GM11168 (cell line): ENCODE results near the gene C3orf18.

ENCODE experiments used
- in situ Hi-C: fragments of 300-500 bp; cut with MboI; formaldehyde crosslinking; loops from one replicate; pipeline ENCODE4 v1.12.0; 2022; ENCODE audit warnings: low sequenced_read_pairs; ENCODE audit not compliant: unreplicated experiment

The C3orf18 gene

DNA sequence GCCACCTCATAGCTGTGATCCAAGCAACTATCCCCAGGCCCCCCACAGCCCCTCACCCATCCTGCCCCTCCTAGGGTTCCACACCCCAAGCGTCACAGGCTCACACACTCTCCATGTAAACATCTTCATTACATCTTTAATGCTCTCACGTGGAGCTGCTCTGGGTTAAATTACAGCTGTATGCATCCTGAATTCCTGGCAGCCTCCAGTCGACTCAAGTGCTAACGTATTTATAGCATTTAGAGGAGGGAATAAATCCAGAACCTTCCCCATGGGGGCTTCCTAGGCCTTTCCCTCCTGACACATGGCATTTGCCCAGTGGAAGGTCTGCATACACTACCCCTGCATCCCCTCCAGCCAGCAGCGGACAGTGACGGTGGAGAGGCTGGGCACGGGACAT, 9.6 kb downstream of the C3orf18 start:
- in situ Hi-C loops, result no loop called here

DNA sequence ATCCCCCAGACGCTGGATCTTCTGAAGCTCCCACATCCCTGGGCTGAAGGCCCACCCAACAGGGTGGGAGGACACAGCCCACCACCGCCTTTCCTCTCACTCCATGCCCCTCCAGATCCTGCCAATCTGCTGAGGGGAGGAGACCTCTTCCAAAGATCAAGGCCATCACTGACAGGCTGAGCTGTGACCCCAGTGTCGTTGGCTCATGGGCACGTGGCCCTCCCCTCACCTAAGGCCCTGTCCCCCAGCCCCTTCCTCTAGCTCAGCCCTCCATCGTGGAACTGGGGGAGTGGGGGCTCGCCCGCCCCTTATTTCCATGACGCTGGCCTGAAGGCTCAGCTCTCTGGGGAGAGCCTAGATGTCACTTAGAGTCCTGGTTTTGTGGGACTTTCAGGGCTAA, 10.4 kb downstream of the C3orf18 start:
- in situ Hi-C loops, result no loop called here

DNA sequence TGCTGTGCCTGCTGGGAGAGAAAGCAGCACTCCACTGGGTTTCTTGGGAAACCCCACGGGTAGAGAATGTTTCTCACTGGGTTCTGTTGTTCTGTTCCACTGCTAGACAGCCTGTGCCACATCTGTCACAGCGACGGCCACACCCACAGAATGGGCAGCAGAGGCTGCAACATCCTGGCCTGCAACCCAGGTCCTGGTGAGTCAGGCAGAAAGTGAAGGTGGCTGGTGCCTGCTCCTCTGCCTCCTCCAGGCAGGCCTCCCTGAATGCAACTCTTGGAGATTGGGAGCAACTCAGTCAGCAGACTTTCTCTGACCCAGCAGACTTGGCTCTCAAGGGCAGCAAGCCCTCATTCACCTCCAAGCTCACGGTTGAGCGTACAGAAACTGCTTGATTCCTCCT, 13.0 kb downstream of the C3orf18 start:
- in situ Hi-C loops, result no loop called here

DNA sequence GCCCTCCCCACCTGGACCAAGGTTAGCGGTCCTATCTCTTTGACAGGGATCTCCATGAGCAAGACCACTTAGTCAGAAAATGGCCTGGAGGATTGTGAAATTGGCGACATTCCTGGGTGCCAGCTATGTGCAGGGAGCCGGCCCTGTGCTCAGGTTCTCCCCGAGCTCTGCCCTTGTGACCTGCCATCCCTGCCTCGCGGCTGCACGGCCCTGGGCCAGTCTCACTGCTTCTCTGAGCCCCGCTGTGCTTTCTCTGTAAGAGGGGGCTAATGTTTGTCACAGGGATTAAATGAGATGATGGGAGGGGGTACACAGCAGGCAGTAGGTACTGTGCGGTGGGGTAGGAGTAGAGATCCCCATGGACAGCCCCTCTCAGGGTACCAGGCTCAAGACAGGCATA, 14.9 kb downstream of the C3orf18 start:
- in situ Hi-C loops, result no loop called here

DNA sequence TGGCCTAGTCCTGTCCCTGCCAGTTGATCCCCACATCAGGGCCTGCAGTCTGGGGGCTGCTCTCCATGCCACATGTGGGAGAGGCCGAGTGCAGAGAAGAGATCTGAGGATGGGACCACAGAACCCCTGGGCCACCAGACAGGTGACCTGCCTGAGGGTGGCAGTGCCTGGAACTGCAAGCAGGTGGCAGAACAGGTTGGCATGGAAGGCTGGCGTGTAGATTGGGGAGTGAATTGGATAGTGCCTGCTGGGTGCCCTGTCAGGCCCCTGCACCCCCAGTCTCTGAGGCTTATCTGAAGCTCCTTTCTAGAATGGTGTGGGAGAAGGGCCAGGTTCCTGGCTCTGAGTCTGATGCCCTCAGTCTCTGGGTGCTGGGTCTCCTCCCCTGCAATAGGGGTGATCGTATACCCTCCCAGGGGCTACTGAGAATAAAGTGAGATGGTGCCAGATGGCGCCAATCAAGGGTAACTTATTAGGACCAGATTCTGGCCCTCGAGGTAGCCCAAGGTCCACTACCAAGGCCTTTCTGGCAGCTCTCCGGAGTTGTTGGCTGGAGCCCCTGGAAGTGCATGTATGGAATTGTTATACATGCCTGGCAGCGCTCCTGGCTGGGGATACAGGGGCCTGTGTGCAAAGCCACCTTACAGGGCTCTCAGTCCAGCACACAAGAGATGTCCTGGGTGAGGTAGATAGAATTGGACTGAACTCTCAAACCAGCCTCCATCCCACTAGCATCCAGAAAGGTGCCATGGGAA, 15.7 kb downstream of the C3orf18 start:
- in situ Hi-C loops, result no loop called here

DNA sequence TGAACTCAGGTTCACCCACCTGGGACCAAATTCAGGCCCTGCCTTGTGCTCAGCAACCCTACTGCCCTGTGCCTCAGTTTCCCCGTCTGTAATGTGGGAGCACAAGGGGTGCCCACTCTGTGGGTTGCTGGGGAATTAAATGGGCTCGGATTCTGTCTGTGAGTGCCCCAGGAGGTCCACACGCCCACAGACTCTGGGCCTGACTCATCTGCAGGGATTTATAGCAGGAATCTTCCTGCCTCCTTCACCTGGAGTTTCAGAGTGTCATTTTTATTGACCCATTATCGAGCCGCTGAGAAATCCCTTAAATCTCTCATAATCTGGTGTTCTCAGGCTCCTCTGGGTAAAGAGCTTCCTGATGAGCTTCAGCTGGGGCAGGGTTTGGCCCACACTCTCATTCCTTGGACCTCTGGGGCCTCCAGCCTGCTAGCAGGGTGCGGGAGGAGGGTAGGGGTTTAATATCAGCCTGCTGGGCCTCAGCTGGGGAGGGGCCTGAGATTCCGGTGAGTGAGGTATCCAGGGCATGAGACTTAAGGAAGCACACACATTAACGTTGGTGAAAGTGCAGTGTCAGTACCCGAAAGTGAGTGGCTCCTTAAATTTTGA, 16.4 kb downstream of the C3orf18 start:
- in situ Hi-C loops, result no loop called here

DNA sequence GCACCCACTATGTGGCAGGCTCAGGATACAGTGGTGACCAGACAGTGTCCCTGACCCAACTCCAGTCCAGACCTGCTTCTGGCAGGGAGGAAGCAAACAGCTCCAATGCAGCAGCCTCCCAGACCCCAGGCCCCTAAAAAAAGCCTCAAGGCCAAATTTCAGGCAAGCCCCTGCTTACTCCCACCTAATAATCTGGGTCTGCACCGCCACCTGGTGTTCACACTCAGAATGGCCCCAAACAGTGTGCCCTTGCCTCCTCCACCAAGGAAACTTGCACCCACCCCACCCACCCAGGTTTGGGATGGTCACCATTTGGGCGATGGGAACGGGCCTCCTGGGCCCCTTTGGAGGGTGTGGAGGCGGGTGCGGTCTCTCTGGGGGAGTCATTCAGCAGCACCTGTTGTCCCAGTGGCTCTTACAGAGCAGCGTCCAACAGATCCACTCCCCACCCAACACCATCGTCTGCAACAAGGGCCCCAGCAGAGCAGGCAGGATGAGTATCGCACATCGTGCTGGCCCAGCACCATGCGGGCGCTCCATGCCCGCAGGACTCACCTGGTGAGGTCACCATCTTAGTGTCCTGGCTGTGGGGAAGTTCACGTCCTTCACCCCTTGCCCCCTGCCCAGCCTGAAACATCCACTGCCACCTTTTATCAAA, 17.3 kb downstream of the C3orf18 start:
- in situ Hi-C loops, result no loop called here

DNA sequence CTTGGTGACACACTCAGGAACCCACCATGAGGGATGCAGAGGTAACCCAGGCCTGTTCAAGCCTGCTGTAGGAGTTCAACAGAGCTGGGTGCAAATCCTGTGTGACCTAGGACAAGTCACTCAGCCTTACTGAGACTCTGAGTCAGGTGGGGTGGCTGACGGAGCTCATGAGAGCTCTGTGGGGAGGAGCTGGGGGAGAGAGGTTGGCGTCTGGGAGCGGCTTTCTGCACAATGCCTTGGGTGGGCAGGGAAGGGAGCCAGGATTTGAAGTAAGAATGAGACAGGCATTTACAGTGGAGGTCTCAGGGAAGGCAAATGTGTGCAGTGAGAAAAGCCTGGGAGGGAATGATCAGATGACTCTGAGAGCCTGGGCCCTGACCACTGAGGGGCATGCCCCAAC, 18.3 kb downstream of the C3orf18 start:
- in situ Hi-C loops, result no loop called here

DNA sequence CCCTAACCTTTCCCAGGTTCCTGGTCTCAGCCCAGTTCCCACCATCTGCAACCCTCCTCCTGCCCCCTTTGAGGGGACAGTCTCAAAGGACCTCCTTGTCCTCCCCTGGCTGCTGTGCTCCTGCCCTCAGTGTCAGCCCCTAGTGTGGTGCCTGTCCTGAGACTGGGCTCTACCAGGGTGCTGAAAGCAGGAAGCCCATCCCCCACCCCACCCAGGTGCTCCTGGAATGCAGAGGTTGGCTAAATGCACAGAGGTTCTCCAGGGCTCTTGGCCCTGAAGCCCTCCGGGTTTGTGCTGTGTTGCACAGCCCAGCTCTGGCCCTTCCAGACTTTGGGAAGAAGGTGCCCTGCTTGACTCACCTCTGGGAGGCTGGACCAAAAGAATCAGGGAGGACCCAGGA, 21.8 kb downstream of the C3orf18 start:
- in situ Hi-C loops, result no loop called here

DNA sequence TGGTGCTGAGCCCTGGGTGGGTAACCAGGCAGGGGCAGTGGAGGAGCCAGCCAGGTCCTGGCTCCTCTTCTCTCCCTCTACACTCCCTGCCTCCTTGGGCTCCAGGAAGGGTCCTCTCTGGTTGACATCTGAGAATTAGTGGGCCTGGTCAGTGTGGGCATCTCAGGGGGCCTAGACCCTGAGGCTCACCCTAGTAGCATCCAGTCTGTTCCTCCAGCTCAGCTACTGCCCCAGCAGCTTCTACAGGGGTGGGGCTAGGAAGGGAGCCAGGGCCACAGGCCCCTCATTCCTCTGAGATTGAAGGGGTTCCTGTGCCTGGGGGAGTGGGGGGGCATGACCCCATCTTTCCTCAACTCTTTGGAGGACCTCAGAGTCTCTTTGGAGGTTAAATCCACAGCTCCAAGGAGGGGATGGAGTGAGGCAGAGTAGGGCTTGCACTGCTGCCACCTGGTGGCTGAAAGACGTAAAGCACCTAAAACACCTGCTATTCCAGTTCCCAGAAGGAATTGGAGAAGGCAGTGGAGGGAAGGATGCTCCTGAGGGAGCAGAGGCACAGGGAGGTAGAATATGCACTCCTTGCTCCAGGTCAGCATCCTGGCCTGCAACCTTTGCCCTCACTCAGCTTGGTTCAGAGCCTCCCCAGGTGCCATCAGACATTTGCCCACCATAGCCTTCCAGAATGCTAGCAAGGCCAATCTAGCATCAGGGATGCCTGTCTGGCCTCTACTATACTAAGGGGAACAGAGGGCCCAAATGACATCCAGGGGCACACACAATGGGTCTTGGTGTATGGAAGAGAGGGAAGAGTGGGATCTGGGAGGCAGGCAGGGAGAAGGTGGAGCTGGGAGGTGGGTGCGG, 25.1 kb downstream of the C3orf18 start:
- in situ Hi-C loops, result no loop called here

DNA sequence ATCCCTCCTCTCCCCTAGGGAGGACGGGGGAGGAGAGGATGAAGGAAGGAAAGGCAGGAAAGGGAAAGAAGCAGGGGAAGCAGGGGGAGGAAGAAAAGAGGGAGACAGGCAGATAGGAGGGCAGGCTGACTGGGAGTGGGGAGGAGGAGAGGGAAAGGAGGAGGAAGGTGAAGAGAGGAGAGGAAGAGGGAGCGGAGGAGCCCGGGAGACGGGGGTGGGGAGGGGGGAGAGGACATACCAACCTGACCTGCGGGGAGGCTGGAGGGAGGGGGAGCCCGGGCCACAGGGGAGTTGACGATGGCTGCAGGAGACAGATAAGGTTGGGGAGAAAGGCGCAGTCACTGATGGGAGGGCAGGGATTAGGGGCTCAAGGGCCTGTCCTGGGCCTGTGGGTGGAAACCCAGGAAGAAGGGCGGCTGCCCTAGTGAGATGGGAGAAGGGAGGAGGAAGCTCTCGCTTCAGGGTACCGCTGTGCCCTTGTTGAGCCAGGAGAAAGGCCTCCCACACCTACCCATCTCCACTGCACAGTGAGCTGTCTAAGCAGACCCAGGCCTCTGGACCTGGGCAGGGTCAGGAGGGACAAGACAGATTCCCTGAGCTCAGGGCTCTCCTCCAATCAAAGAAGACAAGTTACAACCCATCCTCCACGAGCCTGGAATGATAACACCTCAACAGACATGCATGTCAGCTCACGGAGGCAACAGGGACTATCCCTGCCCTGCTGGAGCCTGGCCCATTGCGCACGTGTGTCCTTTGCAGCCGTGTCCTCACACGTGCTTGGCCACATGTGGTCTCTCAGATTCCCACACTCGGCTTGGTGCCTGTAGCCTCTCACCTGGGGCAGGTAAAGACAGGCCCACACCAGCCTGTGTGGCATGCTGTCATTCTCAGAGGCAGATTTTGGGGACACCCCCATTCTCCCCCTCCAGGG, 27.9 kb downstream of the C3orf18 start:
- in situ Hi-C loops, result no loop called here

DNA sequence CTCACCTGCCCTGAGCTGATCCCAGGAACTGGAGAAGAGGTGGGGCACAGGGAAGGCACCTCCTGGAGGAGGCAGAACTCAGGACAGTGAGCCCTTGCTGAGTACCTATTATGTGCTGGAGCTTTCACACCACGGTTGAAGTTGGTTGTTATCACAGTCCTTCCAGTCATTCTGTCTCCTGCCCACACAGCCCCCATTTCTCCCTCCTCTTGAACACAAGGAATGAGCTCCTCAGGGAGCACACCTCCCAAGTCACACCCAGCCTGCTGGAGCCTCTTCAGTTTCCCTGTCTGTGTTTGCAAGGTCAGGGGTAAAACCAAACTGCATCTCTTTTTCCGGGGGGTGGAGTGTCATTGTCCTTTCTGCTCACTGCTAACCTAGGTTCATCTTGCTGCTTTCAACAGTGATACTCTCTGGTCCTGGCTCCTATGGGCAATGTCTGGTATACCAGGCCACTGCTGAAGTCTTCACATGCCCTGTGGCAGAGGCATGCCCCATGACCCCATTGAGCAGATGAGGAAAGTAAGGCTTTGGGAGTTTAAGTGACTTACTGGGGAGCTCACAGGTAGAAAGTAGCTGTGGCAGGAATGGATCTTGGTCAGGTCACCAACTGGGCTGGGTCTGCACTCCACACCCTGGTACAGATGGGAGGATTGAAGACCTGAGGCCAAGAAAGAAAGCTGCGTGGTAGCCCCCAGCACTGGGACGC, 30.0 kb downstream of the C3orf18 start:
- in situ Hi-C loops, result no loop called here

DNA sequence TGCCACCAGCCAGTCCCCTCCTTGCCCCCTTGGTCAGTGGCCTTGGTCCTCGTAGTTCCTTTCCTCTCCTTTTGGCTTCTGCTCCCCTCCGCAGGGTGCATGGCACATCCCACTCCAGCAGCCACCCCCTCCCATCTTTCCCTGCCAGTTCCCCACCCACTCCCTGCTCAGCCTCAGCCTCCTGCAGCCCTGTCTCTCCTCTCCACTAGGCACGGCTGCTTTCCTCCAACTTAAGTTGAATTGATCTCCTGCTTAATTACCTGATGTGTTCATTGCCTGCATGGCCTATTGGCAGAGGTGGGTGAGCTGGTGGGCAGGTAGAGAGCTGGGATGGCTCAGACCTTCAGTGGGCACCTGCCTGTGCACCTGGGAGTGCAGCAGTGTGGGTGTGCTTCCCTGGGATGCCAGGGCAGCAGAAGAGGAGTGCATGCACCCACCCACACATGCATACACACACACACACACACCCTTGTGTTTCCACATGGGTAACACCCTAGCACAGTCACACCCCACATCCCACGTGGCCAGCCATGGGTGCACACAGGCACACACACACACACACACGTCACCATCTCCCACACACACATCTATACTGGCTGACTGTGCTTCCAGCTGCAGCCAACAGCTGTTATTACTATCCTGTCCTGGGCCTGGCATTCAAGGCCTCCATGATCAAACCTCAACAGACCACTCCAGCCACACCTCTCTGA, 30.9 kb downstream of the C3orf18 start:
- in situ Hi-C loops, result no loop called here

DNA sequence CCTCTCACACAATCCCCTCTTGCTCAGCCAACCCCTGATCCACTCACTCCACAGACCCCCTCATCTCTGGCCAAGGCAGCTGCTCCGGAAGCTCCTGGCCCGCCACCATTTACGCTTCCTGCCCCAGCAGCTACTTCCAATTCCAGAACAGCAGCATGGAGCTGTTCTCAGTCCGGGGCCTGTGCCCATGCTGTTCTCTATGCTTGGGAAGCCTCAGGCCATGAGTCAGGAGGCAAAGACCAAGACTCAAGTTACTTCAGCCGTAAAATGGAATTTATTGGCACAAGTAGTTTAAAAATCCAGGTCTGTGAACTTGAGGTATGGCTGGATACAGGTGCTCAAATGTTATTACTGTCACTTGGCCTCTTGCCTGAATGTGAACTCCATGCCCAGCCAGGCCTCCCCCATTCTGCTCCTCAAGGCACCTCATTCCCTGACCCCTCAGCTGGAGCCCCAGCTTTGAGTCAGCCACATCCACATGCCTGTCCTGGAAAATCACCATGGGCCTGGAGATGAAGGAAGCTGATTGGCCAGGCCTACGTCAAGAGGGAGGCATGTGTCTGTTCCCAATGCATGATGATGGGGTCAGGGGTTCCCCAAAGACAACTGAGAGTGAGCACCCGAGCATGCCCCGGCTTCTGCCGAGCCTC, 32.7 kb downstream of the C3orf18 start:
- in situ Hi-C loops, result no loop called here

DNA sequence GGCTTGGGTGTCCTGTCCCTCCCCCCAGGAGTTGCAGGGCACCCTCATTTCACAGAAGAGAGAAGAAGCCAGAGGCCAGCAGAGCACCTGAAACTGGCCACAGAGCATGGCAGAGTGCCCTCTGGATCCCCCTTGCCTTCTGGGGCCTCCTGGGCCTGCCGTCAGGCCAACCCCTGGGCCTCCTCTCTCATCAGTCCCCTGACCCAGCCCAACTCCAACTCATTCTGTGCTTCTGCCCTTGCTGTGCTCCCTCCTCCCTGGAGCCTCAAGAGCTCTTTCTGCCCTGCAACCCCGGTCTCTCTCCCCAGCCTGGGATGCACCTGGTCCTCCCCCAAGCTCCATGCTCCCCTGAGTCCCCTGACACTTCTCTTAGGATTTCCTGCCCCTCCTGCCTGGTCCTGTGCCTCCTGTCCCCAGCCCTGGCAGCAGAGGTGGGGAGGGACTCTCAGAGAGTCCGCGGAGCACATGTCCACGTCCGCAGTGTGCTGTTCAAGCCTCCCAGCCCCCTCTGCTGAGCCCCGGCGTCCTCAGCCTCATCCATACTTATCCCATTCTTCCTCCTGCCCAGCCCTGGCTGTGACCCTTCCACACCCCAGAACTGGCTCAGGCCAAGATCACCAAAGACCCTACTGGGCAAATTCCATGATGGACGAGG, 33.6 kb downstream of the C3orf18 start:
- in situ Hi-C loops, result no loop called here

DNA sequence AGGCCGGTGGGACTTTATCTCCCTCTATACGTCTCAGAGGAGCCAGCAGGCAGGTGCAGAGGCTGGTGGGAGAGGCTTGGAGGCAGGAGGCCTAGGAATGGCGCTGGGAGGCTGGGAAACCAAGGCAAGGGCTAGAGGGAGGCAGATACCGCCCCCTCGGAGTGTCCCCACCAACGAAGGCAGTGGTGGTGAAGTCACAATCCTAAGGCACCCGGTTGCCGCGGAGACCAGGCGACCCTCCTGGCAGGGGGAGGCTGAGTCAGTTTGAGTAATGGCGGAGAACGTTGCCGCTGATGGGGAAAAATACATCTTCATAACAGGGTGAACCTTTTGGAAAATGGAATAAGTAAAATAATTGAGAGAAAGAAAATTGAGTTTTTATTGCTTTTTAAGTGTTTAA, 34.2 kb downstream of the C3orf18 start:
- in situ Hi-C loops, result no loop called here

DNA sequence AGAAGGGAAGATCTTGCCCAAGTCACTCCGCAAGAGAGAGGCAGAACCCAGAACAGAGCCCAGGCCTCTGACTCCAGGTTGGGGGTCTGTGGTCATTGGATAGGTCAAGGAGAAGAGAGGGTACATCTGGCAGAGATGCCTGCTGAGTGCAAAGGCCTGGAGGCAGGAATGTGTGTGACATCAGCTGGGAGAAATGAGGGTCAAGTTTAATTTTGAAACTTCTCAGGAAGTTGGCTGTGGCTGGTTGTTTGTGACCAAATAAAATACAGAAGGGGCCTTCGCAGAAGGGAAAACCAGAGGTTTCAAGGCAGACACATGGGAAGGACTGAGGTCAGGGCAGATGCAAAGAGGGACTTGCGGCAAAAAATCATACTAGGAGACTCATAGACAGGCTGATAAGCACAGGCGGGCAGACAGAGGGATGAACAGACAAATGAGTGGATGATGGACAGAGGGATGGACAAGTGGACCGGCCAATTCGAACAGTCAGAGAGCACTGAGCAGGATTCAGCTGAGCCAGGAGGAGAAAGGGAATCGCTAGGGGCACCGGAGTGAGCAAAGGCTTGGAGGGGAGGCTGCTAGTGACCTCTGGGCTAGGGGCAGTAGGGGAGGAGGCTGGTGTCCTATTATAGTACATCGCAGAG, 35.4 kb downstream of the C3orf18 start:
- in situ Hi-C loops, result no loop called here
